SK-N-DZ (cell line): Measurements from ENCODE around the gene TLE3.
A peak's percentile ranks its signal among the peaks of the same experiment; 100 is the strongest.

Source experiments
- DNase-seq: peaks from one replicate; pipeline ENCODE4 v3.0.0-alpha.2; 2015; ENCODE audit warnings: low spot score

The TLE3 gene

DNA sequence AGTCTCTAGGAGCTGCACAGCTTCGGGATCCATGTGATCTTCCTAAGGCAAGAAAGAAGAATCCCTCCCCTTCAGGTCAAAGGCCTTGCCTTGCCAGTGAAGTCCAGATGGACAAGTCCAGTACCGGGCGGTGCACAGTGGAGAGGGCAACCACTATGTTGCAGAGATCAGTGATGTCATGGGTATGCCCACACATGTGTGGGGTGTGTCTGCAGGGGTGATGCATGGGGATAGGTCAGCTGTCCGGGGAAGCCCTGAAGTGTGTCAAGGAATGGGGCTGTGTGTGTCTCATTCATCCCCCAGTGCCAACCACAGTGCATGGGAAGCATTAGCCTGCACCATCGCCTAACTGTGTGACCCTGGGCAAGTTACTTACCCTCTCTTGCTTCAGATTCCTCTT lies 66.5 kb downstream of the TLE3 start:
- no peak for DNase-seq

DNA sequence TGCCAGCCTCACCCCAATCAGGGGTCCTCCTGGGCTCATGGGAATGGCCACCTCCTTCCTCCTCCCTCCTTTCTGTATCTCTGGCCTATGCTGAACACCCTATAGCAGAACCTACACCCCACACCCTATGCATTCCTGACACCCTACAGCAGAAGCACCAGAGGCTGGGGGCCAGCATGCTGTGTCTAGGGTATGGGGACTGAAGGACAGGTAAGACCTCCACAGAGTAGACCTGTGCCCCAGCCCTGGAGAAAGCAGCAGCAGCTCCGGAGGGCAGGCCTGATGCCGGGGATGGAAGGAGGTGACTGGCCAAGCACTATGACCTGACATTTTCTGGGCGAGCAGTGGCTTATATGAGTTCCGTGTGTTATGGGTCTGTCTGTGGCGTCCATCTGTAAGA lies 66.9 kb downstream of the TLE3 start:
- DNase-seq = no peak

GRCh38 chr15:70029297-70029701 lies 68.4 kb downstream of the TLE3 start:
- no peak for DNase-seq

- no peak for DNase-seq
Observed at GRCh38 chr15:70027518-70027917, 70.2 kb downstream of the TLE3 start.

- DNase-seq = no peak
Observed at GRCh38 chr15:70026991-70027390, 70.7 kb downstream of the TLE3 start.

- DNase-seq = no peak
Observed at GRCh38 chr15:70025413-70026296, 72.1 kb downstream of the TLE3 start.

DNA sequence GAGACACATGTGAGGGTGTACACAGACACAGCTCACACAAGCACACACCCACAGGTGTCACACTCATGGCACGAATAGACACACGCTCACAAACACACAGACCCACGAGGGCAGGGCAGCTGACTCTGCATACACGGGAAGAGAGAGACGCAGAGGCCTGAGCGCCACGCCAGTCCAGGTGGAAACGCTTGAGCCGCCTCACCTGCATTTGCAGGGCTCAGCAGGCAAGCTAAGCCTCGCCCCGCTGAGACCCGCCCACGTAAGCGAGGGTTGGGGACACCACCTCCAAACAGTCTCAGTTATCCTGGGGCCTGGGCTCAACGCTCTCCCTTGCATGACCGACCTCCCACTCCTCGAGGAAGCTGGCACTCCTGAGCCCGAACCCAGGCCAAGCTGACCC lies 73.2 kb downstream of the TLE3 start:
- no peak for DNase-seq

DNA sequence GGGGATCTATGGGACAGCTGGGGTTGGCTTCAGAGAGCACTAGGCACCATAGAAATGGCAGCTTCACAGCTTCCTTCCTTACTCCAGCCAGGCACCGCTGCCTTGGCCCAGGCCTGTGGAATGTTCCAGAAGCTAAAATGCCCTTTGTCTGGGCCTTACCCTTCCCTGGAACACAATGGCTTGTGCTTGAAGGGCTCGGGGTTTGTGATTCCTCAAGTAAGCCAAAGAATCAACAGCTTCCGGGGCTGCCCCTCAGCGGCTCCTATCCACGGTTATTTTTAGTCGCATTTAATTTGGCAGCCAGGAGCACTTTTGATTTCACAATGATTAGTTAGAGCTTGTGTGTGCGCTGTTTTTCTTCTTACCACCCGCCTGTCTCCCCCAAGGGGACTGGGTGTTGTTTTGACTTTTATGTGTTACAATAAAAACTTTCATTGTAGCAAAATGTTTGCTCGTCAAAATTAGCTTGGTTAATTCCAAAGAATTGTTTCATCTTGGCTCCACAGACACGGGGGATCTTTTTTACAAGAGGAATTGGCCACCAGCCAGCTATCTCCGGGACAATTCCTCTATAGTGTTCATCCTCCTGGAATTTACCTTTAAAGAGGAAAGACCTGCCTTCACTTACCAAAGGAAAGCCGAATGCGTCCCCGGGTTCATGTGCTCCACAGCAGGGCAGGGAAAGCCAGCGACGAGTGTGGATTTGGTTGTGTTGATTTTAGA lies 73.8 kb downstream of the TLE3 start:
- no peak for DNase-seq

DNA sequence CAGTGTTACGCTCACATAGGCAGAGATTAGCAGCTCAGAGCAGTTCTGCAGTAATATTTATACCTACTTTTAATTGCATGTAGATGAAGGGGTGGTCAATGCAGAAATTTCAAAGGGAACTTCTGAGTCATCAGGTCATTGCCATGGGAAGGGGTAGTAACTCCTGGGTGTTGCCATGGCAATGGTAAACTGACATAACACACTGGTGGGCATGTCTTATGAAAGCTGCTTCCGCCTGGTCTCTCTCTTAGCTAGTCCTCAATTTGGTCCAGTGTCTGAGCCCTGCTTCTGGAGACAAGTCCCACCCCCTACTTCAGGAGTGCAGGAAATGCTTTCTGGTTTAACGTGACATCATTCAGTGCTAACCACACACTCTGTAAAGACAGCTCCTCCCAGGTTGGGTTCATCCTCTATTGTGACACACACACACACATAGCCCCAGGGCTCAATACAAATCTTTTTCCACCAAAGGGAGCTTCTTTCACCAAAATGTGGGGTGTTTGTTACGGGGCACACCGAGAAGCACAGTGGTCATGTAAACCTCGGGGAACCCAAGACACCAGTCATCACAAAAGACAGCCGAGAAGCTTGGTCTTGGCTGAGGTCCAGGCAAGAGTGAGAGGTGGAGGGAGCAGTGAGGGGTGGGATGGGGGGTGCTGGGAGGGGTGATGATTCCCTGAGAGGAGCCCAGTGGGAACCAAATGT lies 74.5 kb downstream of the TLE3 start:
- DNase-seq = no peak

DNA sequence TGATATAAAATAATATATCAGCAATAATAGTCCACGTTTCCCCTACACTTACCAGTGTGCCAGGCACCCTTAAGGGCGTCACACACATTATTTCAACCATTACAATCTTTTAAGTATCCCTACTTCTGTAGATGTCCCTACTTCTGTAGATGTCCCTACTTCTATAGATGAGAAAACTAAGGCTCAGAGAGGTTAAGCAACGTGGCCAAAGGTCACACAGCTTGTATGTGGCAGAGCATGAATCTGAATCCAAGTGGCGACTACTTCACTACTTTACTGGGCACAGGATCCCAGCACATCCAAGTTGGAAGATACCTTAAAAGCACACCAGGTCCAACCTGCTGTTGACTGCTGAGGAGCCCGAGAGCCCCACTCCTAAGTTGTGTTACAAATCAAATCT lies 77.5 kb downstream of the TLE3 start:
- no peak for DNase-seq

DNA sequence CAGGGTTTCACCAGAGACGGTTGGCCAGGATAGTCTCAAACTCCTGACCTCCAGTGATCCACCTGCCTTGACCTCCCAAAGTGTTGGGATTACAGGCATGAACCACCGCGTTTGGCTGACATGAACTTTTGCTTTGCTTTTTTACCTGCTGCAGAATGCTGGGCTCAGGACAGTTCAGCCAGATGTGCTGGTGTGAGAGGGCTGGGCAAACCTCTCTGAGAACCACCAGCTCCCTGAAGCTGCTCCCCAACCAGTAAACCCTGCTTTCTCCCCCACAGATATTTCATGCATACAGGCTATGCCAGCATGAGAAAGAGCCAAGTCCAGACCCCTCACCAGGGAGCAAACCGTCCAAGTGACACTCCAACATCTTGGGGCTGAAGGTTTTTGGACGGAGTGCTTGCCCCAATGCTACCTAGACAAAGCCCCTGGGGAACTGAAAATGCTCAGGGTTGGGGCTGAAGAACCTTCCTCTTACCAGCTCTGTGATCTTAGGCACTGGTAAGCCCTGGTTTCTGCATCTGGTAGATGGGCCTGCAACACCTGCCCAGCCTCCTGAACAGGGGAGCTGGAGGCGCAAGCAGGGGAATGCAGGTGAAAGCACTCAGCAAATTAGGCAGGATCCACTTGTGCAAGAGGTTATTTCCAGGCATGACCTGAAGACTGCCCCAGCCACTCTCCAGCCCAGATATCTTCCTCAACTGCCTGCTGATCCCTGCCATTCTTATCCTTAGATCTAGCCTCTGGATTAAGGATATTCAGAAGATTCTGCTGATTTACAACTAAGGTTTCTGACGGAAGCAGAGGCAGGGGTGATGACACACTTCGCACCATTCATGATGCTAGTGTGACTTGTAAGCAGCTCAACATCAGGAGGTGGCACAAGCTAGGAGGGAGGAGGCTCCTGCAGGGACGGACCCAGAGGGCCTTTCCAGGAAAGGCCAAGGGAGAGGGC lies 78.8 kb downstream of the TLE3 start:
- no peak for DNase-seq

DNA sequence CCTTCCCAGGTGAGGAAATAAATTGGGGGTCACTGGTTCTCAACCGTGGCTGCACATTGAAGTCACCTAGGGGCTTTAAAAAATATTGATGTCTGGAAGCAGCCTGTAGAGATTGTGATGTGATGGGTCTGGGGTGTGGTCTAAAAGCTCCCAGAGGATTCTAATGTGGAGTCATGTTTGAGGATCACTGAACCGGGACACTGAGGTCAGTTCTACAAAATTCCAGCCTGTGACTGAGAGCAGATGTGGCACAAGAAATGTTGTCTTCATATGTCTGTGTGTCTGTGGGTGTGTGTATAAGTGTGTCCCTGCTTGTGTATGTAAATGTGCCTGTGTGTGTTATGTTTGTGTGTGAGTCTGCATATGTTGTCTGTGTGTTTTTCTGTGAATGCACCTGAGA lies 79.9 kb downstream of the TLE3 start:
- no peak for DNase-seq

DNA sequence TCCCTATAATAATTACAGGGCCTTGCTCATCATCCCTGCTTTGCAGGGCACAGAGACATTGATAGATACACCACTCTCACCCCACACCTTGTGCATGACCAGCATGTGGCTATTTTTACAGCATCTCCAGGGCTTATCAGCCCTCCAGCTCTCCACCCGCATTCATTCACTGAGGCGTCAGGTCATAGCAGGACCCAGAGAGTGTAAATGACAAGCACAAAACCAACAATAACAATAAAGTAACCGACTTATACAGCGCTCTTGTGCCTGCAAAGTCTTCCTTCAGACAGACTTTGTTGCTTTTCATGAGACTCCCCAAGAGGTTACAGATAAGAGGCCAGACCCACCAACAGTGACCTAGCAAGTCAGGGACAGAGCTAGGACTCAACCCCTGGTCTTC lies 80.7 kb downstream of the TLE3 start:
- no peak for DNase-seq

DNA sequence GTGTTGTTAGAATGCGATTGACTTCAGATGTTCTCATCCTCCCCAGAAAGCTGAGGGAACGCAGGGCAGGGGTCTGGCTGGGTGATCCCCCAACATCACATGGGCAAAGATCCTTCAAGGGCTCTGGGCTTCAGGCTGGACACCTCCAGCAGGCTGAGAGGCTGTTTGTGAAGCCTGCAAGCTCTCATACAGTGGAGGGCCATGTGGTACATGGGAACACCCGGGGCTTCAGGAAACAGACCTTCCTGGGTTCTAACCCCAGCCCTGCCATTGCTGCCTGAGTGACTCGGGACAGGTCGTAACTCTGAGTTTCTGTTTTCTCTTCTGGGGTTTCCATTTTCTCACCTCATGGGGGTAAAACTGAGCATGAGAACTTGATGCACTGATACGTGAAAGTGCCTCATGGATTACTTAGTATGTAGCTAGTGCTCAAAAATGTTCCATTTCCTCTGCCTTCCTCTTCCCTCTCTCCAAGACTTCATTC lies 81.2 kb downstream of the TLE3 start:
- DNase-seq = no peak

- DNase-seq = peak; percentile 59
Observed at GRCh38 chr15:70014860-70015490, 82.7 kb downstream of the TLE3 start.

GRCh38 chr15:70014331-70014730 lies 83.4 kb downstream of the TLE3 start:
- no peak for DNase-seq

DNA sequence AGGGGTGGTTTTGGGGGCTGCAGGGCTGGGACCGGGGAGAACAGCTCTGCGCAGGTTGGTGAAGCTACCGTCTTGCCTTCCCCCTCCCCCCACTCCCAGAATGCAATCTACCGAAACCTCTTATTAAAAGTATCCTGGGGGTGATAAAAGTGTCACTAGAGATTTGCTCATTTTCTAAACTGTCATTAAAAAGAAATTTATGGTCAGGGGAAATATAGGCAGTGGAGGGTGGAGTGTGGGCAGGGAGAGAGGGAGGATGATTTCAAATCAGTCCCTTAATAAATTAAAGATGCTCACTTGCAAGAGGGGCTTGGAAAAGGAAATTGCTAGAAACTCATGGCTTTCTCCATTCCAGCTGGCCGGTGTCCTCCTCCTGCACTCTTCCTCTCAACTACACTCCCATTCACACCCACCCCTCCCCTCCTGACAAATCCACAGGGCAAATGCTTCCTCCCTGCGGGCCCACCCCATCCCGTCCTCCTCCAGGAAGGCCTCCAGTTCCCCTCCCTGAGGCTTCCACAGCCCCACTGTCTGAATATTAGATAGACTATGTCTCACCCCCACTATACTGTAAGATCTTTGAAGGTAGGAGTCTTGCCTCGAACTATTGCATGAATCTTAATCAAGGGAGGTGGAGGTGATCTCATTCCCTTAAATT lies 83.9 kb downstream of the TLE3 start:
- DNase-seq = no peak

DNA sequence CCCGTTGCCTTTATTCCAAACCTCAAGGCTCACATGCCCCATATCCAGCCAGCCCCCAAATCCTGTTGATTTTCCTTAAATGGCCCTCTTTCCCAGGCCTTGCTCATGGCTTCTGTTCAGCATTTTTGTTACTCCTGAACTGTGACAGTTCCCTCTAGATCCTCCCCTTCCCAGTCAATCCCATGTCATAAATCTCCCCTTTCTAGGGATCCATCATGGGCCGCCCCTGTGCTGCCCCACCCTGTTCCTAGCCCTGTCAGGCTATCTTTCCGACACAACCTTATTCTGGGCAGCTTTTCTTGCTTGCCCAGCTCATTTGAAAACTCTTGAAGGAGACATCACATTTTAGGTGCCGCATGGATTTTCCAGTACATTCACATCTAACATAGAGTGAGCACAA lies 84.8 kb downstream of the TLE3 start:
- no peak for DNase-seq

DNA sequence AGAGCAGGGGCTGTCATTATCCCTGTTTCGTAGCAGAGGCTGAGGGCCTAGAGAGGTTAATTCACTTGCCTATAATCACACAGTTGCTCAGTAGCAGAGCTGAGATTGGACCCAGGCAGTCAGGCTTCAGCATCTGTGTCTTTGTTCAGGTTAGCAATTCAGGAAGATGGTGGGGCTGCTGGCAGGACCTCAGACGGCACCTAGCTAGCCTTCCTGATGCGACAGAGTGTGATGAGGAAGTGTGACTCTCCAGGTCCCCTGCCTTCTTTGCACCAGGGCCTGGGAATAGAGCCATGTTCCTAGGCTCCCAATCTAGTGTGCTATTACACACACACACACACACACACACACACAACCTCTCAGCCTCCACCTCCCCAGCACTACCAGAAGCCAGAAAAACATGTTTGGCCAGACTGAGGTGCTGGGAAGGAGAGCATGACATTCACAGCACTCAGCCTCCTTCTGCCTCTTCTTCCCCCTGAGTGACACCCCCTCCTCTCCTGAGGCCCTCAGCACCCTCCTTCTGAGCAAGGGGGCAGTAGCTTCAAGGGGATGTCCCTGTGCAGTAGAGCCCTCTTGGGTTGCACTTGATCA lies 88.9 kb downstream of the TLE3 start:
- DNase-seq = no peak
